NT2/D1 (cell line): ENCODE results near the gene DOCK6.

ENCODE experiments used
- DNase-seq: peaks from one replicate; pipeline ENCODE4 v3.0.0-alpha.2; 2011; ENCODE audit warnings: low read depth, low spot score
- H3K27me3 ChIP-seq: 2 replicates; pipeline ENCODE4 v1.6.0; 2011; ENCODE audit warnings: mild to moderate bottlenecking; ENCODE audit not compliant: insufficient read length, insufficient read depth
- H3K36me3 ChIP-seq: 2 replicates; pipeline ENCODE4 v1.6.1; 2011; ENCODE audit warnings: mild to moderate bottlenecking, low read length, mixed read lengths; ENCODE audit not compliant: insufficient read depth, insufficient read length
- H3K4me1 ChIP-seq: 2 replicates; pipeline ENCODE4 v1.5.1; 2011; ENCODE audit not compliant: insufficient read depth, insufficient read length
- H3K4me3 ChIP-seq: 2 replicates; pipeline ENCODE4 v1.5.1; 2011; ENCODE audit warnings: low read depth; ENCODE audit not compliant: insufficient read length
- H3K9ac ChIP-seq: 2 replicates; pipeline ENCODE4 v1.6.0; 2011; ENCODE audit warnings: low read depth; ENCODE audit not compliant: insufficient read length
- H3K9me3 ChIP-seq: 2 replicates; pipeline ENCODE4 v1.5.1; 2011; ENCODE audit warnings: mild to moderate bottlenecking, low read length; ENCODE audit not compliant: insufficient read depth
- SUZ12 ChIP-seq: IDR thresholded peaks from 2 replicates; pipeline ENCODE4 v1.6.1; 2011; ENCODE audit not compliant: insufficient read length, insufficient read depth; ENCODE audit errors: extremely low read depth
- YY1 ChIP-seq: IDR thresholded peaks from 2 replicates; pipeline ENCODE4 v1.6.1; 2011; ENCODE audit not compliant: insufficient read length, insufficient read depth
- ZNF274 ChIP-seq: IDR thresholded peaks from 2 replicates; pipeline ENCODE4 v1.6.1; 2011; ENCODE audit warnings: mild to moderate bottlenecking, low read depth, low read length

Gene DOCK6

DNA sequence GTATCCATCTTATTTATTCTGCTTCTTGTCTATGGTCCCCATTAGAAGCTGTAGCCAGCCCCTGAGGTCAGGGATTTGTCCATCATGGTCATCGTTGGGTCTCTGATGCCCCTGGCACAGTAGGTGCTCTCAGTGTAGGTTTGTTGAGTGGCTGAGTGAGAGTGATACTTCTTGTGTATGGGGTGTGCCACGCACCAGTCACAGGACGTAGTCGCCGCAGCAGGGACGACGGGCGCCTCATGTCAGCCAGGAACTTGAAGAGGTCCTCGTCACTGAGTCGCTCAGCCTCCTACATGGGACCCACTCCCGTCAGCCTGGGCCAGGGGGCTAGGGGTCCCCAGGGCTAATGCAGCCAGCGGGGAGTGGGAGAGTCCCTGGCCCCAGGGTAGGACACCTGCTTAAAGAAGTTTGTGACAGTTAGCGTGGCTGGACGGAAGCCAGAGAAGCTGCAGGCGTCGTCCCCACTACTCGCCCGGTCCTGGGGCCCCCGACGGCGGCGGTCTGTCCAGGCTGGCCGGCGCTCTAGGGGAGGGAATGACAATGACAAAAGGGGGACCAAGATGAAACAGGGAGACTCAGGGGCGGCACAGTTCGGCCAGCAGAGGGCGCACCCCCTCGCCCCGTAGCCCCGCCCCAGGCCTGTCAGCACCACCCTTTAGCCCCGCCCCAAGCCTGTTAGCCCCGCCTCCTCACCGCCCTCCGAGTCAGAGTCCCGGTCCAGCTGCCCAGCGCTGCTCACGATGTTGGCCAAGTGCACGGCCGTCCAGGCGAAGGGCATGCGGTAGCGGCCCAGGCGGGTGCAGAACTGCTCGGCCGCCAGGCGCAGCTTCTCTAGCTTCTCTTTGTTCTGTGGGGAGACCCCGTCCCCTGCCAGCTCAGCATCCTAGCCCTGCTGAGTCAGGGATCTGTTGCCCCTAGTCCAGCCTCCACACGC, 19.2 kb downstream of the DOCK6 start:
- H3K9me3 ChIP-seq, result no peaks in the 10 kb centered on the region
- H3K27me3 ChIP-seq, result no peaks in the 10 kb centered on the region
- H3K4me1 ChIP-seq, result peaks cover 13% of the 10 kb centered on the region
- TF ChIP-seq YY1 (no peak), ZNF274 (no peak), SUZ12 (no peak)
- DNase-seq, result peak; percentile 75
- no peak overlapping the region for H3K4me3 ChIP-seq
- H3K36me3 ChIP-seq, result peaks cover 53% of the 10 kb centered on the region
- H3K9ac ChIP-seq, result peak overlapping the region; percentile 63

DNA sequence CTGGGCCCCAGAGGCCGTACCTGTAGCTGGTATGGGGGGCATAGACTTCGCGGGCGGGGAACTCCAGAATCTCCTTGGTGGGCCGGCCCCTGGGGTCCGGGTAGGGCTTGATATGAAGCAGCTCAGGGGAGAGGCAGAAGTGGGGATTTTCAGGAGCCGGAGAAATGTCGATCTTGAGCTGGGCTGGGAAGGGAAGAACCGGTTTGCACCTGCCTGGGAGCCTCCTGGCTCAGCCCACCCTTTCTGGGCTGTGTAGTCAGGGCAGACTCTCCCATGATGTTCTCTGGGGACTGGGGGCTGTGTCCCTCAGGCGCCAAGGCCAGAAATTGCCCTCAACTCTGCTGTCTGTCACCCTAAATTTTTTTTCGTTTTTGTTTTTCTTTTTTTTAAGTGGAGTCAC, 20.3 kb downstream of the DOCK6 start:
- TF ChIP-seq YY1, result no peak
- no peak for TF ChIP-seq SUZ12
- no peak for TF ChIP-seq ZNF274
- DNase-seq, result no peak
- Histone ChIP-seq H3K4me1 (peaks cover 16% of the 10 kb centered on the region), H3K9me3 (no peaks in the 10 kb centered on the region), H3K27me3 (no peaks in the 10 kb centered on the region), H3K9ac (no peak overlapping the region), H3K36me3 (peaks cover 49% of the 10 kb centered on the region), H3K4me3 (no peak overlapping the region)

DNA sequence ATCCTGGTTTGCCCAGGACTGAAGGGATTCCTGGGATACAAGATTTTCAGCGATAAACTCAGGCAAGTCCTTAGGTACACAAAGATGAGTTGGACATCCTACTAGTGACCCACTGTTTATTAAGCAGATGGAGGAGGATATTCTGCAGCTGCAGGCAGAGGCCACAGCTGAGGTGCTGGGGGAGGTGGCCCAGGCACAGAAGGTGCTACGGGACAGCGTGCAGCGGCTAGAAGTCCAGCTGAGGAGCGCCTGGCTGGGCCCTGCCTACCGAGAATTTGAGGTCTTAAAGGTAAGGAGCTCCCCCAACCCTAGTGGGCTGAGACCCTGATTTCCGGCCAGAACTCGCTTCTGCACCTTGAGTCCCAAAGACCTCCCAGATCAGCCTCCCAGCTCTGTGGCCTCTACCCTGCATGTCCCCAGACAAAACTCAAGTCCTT, 22.3 kb downstream of the DOCK6 start:
- DNase-seq, result no peak
- peaks cover 23% of the 10 kb centered on the region for H3K4me1 ChIP-seq
- no peak overlapping the region for H3K4me3 ChIP-seq
- no peak for TF ChIP-seq ZNF274
- TF ChIP-seq SUZ12, result no peak
- no peaks in the 10 kb centered on the region for H3K9me3 ChIP-seq
- H3K36me3 ChIP-seq, result peaks cover 46% of the 10 kb centered on the region
- no peaks in the 10 kb centered on the region for H3K27me3 ChIP-seq
- H3K9ac ChIP-seq, result no peak overlapping the region

DNA sequence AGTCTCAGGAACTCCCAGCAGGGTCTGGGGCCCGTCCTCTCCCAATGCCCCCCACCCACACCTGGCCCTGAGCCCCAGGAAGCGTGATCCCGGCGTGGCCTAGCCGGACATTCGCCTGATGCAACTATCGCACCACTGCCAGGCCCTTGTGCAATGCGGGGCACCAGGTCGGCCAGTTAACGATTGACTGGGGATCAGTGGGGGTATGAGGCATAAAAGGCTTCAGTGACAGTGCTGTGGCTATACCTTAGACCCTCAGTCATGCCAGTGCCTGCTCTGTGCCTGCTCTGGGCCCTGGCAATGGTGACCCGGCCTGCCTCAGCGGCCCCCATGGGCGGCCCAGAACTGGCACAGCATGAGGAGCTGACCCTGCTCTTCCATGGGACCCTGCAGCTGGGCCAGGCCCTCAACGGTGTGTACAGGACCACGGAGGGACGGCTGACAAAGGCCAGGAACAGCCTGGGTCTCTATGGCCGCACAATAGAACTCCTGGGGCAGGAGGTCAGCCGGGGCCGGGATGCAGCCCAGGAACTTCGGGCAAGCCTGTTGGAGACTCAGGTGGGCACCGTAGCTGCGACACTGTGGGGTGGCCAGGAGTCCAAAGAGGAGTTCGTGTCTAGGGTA, 22.8 kb downstream of the DOCK6 start, which contains the start of gene ANGPTL8:
ANGPTL8 (plus strand) TSS at position 243 of the 624 bp plus-strand sequence; CDS start at position 262, 19 bp downstream.
- no peak for DNase-seq
- Histone ChIP-seq H3K4me3 (no peak within 1 kb of the TSS), H3K4me1 (peaks cover 23% of the 10 kb centered on the region), H3K9ac (no peak within 1 kb of the TSS), H3K36me3 (peaks cover 46% of the 10 kb centered on the region), H3K9me3 (no peaks in the 10 kb centered on the region), H3K27me3 (no peaks in the 10 kb centered on the region)
- no peak for TF ChIP-seq SUZ12
- TF ChIP-seq ZNF274, result no peak
- TF ChIP-seq YY1, result no peak

DNA sequence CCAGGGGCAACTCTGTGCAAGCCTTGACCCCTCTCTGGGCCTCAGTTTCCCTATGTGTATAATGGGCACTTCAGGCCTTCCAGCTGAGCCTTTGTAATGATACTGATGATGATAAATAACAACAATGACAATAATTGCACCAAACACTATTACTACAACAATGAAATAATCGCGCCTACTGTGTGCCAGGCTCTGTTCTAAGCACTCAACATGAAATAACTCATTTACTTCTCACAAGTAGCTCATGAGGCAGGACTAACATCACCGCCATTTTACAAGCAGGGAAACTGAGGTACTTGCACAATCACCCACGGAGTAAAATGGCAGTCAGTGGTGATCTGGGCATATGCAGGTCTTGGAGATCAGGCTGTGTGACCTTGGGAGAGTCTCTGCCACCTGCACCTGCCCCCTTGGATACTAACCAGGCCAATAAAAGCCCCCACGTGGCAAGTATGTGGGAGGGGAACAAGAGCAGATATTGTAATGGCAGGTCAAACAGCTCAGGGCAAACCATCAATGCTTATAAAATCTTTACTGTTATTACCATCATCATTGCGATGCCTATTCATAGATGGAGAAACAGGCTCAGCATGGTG, 23.4 kb downstream of the DOCK6 start:
- DNase-seq, result no peak
- peaks cover 47% of the 10 kb centered on the region for H3K36me3 ChIP-seq
- H3K4me1 ChIP-seq, result peaks cover 23% of the 10 kb centered on the region
- H3K9ac ChIP-seq, result no peak overlapping the region
- no peaks in the 10 kb centered on the region for H3K27me3 ChIP-seq
- no peak overlapping the region for H3K4me3 ChIP-seq
- TF ChIP-seq YY1 (no peak), ZNF274 (no peak), SUZ12 (no peak)
- no peaks in the 10 kb centered on the region for H3K9me3 ChIP-seq

DNA sequence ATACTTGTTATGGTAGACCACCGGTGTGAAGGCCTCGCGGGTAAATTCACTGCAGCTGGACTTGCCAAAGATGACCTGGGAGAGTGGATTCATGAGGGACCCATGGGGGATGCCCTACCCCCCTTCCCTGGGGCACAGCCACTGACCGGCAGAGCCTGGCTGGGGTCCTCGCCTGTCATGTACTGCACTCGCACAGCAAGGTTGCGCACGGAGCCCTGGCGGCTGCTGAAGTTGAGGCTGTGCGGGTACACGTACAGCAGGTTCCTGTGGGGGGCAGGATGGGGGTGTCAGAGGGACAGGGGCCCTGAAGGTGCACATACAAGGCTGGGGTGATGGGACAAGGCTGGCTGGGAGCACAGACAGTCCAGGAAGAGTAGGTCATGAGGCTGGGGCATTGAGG, 24.3 kb downstream of the DOCK6 start:
- H3K9me3 ChIP-seq, result no peaks in the 10 kb centered on the region
- no peak overlapping the region for H3K9ac ChIP-seq
- TF ChIP-seq YY1 (no peak), ZNF274 (no peak), SUZ12 (no peak)
- H3K4me1 ChIP-seq, result peaks cover 18% of the 10 kb centered on the region
- no peak overlapping the region for H3K4me3 ChIP-seq
- no peak for DNase-seq
- peaks cover 49% of the 10 kb centered on the region for H3K36me3 ChIP-seq
- no peaks in the 10 kb centered on the region for H3K27me3 ChIP-seq

DNA sequence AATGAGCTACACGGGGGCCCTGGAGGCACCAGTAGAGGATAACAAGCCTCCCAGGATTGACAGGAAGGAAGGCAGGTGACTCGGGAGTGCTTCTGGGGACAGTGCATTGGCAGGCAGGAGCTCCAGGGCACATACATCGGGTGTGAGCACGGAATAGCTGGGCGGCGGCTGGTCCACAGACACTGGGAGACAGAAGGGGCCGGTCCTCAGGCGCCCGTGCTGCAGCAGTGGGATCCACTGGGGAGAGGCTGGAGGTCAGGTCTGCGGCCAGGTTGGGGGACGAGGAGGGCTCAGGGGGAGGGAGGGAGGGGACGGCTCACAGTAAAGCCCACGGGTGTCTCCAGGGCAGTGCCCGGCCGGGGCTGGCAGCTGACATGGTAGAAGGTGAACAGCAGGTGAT, 25.0 kb downstream of the DOCK6 start:
- Histone ChIP-seq H3K4me1 (peaks cover 16% of the 10 kb centered on the region), H3K36me3 (peaks cover 51% of the 10 kb centered on the region), H3K4me3 (no peak overlapping the region), H3K9ac (peak overlapping the region; percentile 44), H3K9me3 (no peaks in the 10 kb centered on the region), H3K27me3 (no peaks in the 10 kb centered on the region)
- TF ChIP-seq ZNF274, result no peak
- no peak for TF ChIP-seq YY1
- TF ChIP-seq SUZ12, result no peak
- no peak for DNase-seq
